Smooth muscle cell (in vitro differentiated cells): ENCODE results near the gene MTARC2. TPM values are rescaled to one million over a fixed set of nuclear protein-coding genes. Genes with fewer than 3 reads are reported as not detected.

Source experiments
- DNase-seq: peaks from one replicate; lab custom pipeline; 2025; ENCODE audit not compliant: unreplicated experiment; lab: John Stamatoyannopoulos, UW
- H2AFZ ChIP-seq: fragments of 200-600 bp; sonication (generic); 2 replicates; pipeline ENCODE4 v1.6.0; 2016; ENCODE audit warnings: antibody characterized with exemption, low read depth, mild to moderate bottlenecking
- H3F3A ChIP-seq: fragments of 200-600 bp; sonication (generic); 2 replicates; pipeline ENCODE4 v1.6.0; 2017; ENCODE audit warnings: antibody characterized with exemption, low read depth
- H3K27ac ChIP-seq: fragments of 200-600 bp; sonication (generic); 2 replicates; pipeline ENCODE4 v1.5.1; 2016; ENCODE audit warnings: low read depth, mild to moderate bottlenecking
- H3K27me3 ChIP-seq: fragments of 200-600 bp; sonication (generic); 2 replicates; pipeline ENCODE4 v1.6.1; 2016; ENCODE audit warnings: low read depth, mild to moderate bottlenecking
- H3K36me3 ChIP-seq: fragments of 200-600 bp; sonication (generic); 2 replicates; pipeline ENCODE4 v1.5.1; 2016; ENCODE audit warnings: low read depth
- H3K4me1 ChIP-seq: fragments of 200-600 bp; sonication (generic); 2 replicates; pipeline ENCODE4 v1.5.1; 2016; ENCODE audit warnings: low read depth
- H3K4me2 ChIP-seq: fragments of 200-600 bp; sonication (generic); 2 replicates; pipeline ENCODE4 v1.6.0; 2016; ENCODE audit warnings: mild to moderate bottlenecking
- H3K4me3 ChIP-seq: fragments of 200-600 bp; sonication (generic); 2 replicates; pipeline ENCODE4 v1.5.1; 2016; ENCODE audit warnings: mild to moderate bottlenecking
- H3K79me2 ChIP-seq: fragments of 200-600 bp; sonication (generic); 2 replicates; pipeline ENCODE4 v1.6.0; 2016; ENCODE audit warnings: low read depth, mild to moderate bottlenecking
- H3K9ac ChIP-seq: fragments of 200-600 bp; sonication (generic); 2 replicates; pipeline ENCODE4 v1.6.0; 2016; ENCODE audit warnings: low read depth
- H3K9me3 ChIP-seq: fragments of 200-600 bp; sonication (generic); replicated peaks from 2 replicates; pipeline ENCODE4 v1.5.1; 2016; ENCODE audit warnings: low read depth
- H4K20me1 ChIP-seq: fragments of 200-600 bp; sonication (generic); 2 replicates; pipeline ENCODE4 v1.6.0; 2016; ENCODE audit warnings: low read depth
- WGBS: methylation state at CpG from one replicate; pipeline ENCODE4 v1.1.7; 2016; ENCODE audit warnings: low lambda C conversion rate; 5-methylcytosine and 5-hydroxymethylcytosine counted together
- polyA plus RNA-seq: library from polyadenylated mRNA; unstranded; fragments of >200 nt; fragmentation: Nextera tagmentation; extraction: Ambion mirVana; gene quantifications from 2 replicates; pipeline ENCODE4 v1.2.1, GENCODE V29; 2016
- total RNA-seq: library from RNA; depleted of rRNA; stranded (reverse); fragments of >200 nt; gene quantifications from 2 replicates; pipeline ENCODE4 v1.2.3, GENCODE V29; 2014
- TF ChIP-seq, protein P1 (sequence below): fragments of 200-600 bp; sonication (generic); IDR thresholded peaks from 2 replicates; pipeline ENCODE4 v1.5.1; 2017; ENCODE audit warnings: borderline replicate concordance, mild to moderate bottlenecking, antibody characterized with exemption; ENCODE audit not compliant: insufficient read depth, poor library complexity, severe bottlenecking

Gene MTARC2
- total and polyA plus RNA-seq, 2 experiments from 2014 or later: 6.1 to 7.6 TPM

DNA sequence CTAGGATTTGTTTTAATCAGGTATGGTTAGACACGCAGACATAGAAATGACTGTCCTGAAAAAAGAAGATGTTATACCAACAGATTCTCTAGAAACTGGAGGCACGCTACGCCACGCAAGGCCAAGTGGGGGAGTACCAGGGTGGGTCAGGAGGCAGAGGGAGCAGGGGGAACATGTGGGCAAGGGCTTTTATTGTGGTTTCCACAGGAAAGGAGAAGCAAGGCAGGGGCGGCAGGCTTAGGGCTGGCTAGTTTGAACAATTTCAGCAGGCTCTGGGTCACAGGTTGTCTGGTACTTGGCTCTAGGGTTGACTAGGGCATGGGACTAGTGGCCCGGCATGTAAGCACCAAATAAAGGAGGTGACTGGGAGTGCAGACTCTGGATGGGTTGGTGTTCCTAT, 7.2 kb downstream of the MTARC2 start:
- no peaks in the 10 kb centered on the region for H3K9me3 ChIP-seq
- H3K4me2 ChIP-seq: no peak overlapping the region
- no peak overlapping the region for H3K4me3 ChIP-seq
- WGBS: 98% methylated on average over 6 of the region's 6 CpGs
- no peaks in the 10 kb centered on the region for H4K20me1 ChIP-seq
- TF ChIP-seq, protein P1, sequence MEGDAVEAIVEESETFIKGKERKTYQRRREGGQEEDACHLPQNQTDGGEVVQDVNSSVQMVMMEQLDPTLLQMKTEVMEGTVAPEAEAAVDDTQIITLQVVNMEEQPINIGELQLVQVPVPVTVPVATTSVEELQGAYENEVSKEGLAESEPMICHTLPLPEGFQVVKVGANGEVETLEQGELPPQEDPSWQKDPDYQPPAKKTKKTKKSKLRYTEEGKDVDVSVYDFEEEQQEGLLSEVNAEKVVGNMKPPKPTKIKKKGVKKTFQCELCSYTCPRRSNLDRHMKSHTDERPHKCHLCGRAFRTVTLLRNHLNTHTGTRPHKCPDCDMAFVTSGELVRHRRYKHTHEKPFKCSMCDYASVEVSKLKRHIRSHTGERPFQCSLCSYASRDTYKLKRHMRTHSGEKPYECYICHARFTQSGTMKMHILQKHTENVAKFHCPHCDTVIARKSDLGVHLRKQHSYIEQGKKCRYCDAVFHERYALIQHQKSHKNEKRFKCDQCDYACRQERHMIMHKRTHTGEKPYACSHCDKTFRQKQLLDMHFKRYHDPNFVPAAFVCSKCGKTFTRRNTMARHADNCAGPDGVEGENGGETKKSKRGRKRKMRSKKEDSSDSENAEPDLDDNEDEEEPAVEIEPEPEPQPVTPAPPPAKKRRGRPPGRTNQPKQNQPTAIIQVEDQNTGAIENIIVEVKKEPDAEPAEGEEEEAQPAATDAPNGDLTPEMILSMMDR: no peak
- no peaks in the 10 kb centered on the region for H3K79me2 ChIP-seq
- no peaks in the 10 kb centered on the region for H3K27me3 ChIP-seq
- DNase-seq: no peak
- no peak overlapping the region for H3K9ac ChIP-seq
- no peaks in the 10 kb centered on the region for H3K4me1 ChIP-seq
- no peak overlapping the region for H3K27ac ChIP-seq
- no peak overlapping the region for H2AFZ ChIP-seq
- no peaks in the 10 kb centered on the region for H3K36me3 ChIP-seq
- H3F3A ChIP-seq: no peaks in the 10 kb centered on the region

DNA sequence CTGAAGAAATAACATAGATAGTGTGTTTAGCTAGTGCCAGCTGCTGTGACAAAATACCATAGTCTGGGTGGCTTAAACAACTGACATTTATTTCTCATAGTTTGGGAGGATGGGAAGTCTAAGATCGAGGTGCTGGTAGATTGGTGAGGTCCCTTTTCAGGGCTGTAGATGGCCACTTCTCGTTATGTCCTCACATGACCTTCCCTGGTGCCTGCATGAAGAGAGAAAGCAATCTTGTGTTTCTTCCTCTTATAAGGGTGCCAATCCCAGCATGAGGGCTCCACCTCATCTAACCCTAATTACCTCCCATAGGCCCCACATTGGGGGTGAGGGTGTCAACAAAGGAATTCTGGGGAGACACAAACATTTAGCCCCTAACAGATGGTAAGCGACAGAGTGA, 9.3 kb downstream of the MTARC2 start:
- Histone ChIP-seq H3K79me2 (no peaks in the 10 kb centered on the region), H3K4me1 (no peaks in the 10 kb centered on the region), H3K4me3 (no peak overlapping the region), H2AFZ (no peak overlapping the region), H3F3A (no peaks in the 10 kb centered on the region), H3K4me2 (no peak overlapping the region), H3K27ac (no peak overlapping the region), H3K9me3 (no peaks in the 10 kb centered on the region), H3K27me3 (no peaks in the 10 kb centered on the region), H3K36me3 (no peaks in the 10 kb centered on the region), H4K20me1 (no peaks in the 10 kb centered on the region), H3K9ac (no peak overlapping the region)
- WGBS: 96% methylated on average over 3 of the region's 3 CpGs
- TF ChIP-seq, protein P1: no peak
- DNase-seq: no peak

GRCh38 chr1:220759147-220759546, 11.0 kb downstream of the MTARC2 start:
- no peaks in the 10 kb centered on the region for H3K27me3 ChIP-seq
- WGBS: 94% methylated on average over 3 of the region's 3 CpGs
- H3K4me3 ChIP-seq: no peak overlapping the region
- no peaks in the 10 kb centered on the region for H3K36me3 ChIP-seq
- no peak for DNase-seq
- H3K4me1 ChIP-seq: no peaks in the 10 kb centered on the region
- no peak overlapping the region for H2AFZ ChIP-seq
- no peaks in the 10 kb centered on the region for H4K20me1 ChIP-seq
- no peaks in the 10 kb centered on the region for H3K79me2 ChIP-seq
- TF ChIP-seq, protein P1: no peak
- H3K9ac ChIP-seq: no peak overlapping the region
- H3K27ac ChIP-seq: no peak overlapping the region
- H3K9me3 ChIP-seq: no peaks in the 10 kb centered on the region
- H3F3A ChIP-seq: no peaks in the 10 kb centered on the region
- no peak overlapping the region for H3K4me2 ChIP-seq

DNA sequence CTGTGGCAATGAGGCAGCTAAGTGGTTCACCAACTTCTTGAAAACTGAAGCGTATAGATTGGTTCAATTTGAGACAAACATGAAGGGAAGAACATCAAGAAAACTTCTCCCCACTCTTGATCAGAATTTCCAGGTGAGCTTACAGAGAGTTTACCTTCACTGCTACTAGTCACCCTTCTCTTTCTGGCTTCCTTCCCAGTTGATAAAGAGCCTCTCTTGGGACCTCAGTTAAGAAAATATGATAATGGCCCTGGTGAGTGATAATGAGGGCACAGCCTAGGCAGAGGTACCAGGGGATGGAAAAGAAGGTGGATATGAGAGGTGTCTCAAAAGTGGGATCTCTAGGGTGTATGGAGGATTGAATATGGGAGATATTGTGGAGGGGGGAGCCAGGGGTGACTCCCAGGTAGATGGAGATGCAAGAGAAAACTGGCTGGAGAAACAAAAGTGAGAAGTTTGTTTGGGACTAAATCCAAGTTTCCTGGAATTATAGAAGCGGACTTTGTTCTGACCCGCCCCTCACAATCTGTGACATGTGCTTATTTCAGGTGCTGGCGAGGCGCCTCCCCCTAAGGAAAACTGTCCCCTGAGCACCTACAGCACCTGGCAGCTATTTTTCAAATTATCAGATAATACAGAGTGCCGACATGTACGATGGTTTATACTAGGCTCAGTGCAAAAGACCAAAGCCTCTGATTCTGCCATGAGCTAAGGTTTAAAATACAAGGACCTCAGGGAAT, 13.7 kb downstream of the MTARC2 start:
- Histone ChIP-seq H3K27me3 (no peaks in the 10 kb centered on the region), H3K79me2 (no peaks in the 10 kb centered on the region), H3K9ac (no peak overlapping the region), H3K4me3 (no peak overlapping the region), H3F3A (no peaks in the 10 kb centered on the region), H3K4me2 (no peak overlapping the region), H4K20me1 (no peaks in the 10 kb centered on the region), H3K36me3 (no peaks in the 10 kb centered on the region), H2AFZ (no peak overlapping the region), H3K27ac (no peak overlapping the region), H3K9me3 (no peaks in the 10 kb centered on the region), H3K4me1 (no peaks in the 10 kb centered on the region)
- no peak for DNase-seq
- WGBS: over 99% methylated on average over 7 of the region's 7 CpGs
- TF ChIP-seq, protein P1: no peak
